ENCODE data around the gene TIGD7.
A peak's percentile ranks its signal among the peaks of the same experiment; 100 is the strongest.

The TIGD7 gene

GRCh38 chr16:3305109-3306068, at the start of gene TIGD7, which contains the start of gene ZNF75A:
Gene TIGD7, minus strand, starts transcription at chr16:3305430. Its CDS starts 4,816 bp downstream, at chr16:3300614.
Gene ZNF75A, plus strand, starts transcription at chr16:3305497. Its CDS starts 2,932 bp downstream, at chr16:3308429.
- DNase-seq (ENCODE audit: low read depth): peak; percentile 72

DNA sequence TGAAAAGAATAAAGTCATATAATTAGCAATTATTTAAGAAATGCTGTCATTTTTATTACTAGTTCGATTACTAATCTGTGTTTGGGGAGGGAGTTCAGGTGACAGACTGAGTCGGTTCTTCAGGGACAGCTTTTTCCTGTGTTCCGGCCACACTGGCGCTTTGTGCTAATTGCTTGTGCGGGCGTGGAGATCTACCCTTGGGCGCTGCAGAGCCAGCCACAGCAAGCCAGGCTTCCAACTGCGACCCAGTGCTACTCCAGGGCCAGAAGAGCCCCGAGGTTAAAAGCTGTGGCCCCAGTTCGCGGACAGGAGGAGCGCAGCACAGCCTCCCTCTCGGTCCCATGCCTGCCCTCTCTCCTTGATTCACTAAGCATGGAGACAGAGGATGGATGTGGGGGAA, 43.9 kb upstream of the TIGD7 start:
- no peak for DNase-seq (ENCODE audit: low read depth)

DNA sequence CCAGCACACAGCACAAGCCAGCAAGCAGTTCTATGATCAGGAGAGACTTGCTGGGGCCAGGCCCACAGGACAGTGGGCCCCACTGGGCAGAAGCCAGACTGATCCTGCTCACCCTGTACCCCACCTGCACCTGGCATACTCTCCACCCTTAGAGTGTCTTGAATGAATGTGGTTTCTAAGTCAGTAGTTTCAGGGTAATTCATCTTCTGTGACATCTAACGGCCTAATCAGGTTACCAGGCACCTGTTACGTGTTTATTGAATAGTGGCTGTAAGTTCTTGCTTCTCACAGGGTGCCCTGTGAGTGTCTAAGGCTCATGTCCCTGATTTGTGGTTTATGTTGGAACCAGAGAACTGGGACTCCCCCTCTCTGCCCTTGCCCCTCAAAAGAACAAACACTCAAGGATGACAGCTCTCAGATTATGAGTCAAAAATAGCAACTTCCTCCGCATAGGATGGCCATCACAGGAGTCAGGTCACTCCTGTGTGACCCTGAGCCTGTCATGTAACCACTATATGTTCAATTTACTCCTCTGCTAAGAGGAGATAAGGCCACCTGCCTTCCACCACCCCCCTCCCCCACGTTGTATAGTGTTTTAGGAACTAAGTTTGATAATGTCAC, 43.4 kb upstream of the TIGD7 start:
- DNase-seq (ENCODE audit: low read depth): no peak

- no peak for DNase-seq (ENCODE audit: low read depth)
Measured at GRCh38 chr16:3347586-3347985, 42.4 kb upstream of the TIGD7 start.

DNA sequence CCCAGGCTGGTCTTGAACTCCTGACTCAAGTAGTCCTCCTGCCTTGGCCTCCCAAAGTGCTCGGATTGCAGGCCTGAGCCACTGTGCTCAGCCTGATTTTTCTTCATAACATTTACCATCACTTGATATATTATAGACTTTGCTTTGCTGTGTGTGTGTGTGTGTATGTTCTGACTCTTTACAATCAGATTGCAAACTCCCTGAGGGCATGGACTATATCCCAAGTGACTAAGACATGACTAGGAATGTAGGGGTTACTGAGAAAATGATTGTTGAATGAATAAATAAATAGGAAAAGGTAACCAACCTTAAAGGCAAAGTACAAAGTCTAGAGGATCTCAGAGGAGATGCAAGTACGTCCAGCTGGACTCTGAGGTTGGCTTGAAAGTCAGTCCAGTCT, 40.8 kb upstream of the TIGD7 start:
- DNase-seq (ENCODE audit: low read depth): no peak

- no peak for DNase-seq (ENCODE audit: low read depth)
Measured at GRCh38 chr16:3328643-3329042, 23.4 kb upstream of the TIGD7 start.

DNA sequence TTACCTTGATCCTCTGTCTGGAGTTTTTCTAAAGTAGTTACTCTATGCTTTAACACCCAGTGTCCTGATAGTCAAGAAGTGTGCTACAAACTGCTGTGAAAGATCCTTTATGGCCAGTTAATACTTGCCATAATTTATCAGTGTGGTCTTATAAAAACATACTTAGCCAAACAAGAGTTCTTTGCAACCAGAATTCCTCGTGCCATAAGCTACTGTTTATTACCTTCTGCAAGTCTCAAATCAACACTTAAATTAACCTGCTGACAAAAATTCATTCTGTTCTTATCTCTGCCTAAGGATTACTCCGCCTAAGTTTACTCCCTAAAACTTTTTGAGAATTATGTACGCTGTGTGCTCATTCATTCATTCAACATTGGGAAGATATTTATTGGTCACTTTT, 22.9 kb upstream of the TIGD7 start:
- DNase-seq (ENCODE audit: low read depth): no peak

DNA sequence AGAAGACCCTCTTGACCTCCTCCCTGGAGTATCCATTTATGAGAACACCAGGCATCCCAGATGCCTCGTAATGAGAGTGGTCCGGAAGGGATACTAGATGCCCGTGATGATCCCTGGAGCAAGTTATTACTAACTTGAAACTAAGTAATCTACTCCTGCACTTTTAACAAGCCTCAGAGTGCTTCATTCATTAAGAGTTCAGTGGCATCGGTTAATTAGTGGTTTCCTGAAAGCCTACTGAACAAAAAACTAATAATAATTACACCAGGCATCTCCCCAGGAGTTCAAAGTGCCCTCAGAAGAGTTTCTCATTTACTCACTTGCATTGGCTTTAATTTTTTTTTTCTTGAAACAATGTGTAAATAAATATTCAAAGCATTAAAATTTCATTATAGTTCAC, 22.3 kb upstream of the TIGD7 start:
- DNase-seq (ENCODE audit: low read depth): no peak

DNA sequence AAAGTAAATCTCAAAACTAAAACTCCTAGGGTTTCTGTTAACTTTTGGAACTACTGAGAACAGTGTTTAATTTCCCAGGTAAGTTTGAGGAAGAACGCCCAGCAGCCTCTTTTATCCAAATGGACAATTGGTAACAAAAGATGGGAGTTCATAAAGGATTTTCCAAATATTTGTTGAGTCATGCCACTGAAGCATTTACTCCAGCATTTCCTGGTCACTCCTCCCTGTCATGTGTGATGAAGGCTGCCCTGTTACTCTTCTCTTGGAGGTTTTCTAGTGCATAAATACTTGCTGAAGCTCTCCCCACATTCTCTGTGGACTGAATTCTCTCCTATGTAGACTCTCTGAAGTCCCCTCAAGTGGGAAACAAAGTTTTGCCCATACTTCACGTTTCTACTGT, 16.6 kb upstream of the TIGD7 start:
- no peak for DNase-seq (ENCODE audit: low read depth)

GRCh38 chr16:3317315-3317999, 12.2 kb upstream of the TIGD7 start:
- DNase-seq (ENCODE audit: low read depth): no peak

GRCh38 chr16:3311496-3311895, 6.3 kb upstream of the TIGD7 start:
- no peak for DNase-seq (ENCODE audit: low read depth)

DNA sequence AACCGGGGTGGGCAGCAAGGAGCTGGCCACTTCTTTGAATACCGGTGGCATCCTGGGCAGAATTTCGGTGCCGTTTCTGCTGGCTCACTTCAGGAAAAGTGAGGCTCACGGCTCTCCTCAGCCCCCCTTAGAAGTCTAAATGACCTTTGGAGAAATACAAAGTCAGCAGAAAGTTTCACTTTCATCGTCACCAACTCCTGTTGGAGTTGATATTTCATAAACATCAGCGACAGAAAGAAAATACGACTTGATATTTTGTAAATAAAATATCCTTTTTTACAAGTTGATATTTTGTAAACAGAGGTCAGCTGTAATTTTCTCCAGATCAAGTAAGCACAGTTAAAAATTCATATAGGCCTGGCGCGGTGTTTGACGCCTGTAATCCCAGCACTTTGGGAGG, 848 bp upstream of the TIGD7 start:
- no peak for DNase-seq (ENCODE audit: low read depth)

- DNase-seq (ENCODE audit: low read depth): no peak
Measured at GRCh38 chr16:3304370-3304769, 860 bp downstream of the TIGD7 start.

GRCh38 chr16:3295783-3296182, 9.4 kb downstream of the TIGD7 start:
- no peak for DNase-seq (ENCODE audit: low read depth)

DNA sequence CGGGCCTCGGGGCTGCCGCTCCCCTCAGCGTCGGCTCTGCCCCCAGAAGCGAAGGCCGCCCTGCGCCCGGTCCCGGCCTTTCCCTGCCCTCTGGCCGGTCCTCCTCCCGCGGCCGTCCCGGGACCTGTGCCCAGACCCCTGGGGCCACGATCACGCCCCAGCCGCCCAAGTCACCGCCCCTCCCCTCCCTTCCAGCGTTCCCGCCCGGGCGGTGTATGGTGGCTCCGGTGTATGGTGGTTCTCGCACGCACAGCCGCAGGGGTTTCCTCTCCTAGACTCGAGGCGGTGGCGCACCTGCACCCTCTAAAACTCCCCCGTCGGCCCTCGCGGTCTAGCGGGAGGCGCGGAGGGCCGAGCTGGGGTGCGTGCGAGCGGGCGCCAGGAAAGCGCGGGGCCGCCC, 10.0 kb downstream of the TIGD7 start:
- DNase-seq (ENCODE audit: low read depth): no peak

DNA sequence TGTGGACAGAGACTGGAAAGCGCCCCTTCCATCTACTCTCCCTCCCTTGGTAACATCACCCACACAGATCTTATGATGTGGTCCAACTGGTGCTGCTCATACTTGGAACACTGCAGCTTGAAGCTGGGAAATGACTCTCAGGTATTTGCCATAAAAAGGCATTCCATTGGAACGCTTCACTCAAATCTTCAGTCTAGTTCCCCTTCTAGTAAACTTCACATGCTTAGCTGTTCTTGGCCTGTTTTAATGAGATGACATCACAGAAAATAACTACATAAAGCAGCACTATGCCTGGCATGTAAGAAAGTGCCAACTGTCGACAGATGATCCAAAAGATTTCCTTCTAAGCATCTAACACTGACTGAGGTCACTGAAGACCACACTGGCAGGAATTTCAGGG, 12.6 kb downstream of the TIGD7 start:
- no peak for DNase-seq (ENCODE audit: low read depth)

DNA sequence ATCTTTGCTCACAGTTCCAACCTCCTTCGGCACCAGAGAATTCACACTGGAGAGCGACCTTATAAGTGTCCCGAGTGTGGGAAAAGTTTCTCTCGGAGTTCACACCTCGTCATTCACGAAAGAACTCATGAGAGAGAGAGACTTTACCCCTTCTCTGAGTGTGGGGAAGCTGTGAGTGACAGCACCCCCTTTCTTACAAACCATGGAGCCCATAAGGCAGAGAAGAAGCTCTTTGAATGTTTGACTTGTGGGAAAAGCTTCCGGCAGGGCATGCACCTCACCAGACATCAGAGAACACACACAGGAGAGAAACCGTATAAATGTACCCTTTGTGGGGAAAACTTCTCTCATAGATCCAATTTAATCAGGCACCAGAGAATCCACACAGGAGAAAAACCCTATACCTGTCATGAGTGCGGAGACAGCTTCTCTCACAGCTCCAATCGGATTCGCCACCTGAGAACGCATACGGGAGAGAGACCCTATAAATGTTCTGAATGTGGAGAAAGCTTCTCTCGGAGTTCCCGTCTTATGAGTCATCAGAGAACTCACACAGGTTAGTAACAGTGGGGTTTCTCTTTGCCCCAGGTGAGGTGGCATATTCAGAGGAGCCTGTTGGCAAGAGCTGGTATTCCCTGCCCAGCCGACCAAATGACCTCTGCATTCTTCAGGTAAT, 15.1 kb downstream of the TIGD7 start:
- DNase-seq (ENCODE audit: low read depth): no peak

- DNase-seq (ENCODE audit: low read depth): no peak
Measured at GRCh38 chr16:3285131-3285530, 20.1 kb downstream of the TIGD7 start.

- no peak for DNase-seq (ENCODE audit: low read depth)
Measured at GRCh38 chr16:3283543-3284447, 21.4 kb downstream of the TIGD7 start.

DNA sequence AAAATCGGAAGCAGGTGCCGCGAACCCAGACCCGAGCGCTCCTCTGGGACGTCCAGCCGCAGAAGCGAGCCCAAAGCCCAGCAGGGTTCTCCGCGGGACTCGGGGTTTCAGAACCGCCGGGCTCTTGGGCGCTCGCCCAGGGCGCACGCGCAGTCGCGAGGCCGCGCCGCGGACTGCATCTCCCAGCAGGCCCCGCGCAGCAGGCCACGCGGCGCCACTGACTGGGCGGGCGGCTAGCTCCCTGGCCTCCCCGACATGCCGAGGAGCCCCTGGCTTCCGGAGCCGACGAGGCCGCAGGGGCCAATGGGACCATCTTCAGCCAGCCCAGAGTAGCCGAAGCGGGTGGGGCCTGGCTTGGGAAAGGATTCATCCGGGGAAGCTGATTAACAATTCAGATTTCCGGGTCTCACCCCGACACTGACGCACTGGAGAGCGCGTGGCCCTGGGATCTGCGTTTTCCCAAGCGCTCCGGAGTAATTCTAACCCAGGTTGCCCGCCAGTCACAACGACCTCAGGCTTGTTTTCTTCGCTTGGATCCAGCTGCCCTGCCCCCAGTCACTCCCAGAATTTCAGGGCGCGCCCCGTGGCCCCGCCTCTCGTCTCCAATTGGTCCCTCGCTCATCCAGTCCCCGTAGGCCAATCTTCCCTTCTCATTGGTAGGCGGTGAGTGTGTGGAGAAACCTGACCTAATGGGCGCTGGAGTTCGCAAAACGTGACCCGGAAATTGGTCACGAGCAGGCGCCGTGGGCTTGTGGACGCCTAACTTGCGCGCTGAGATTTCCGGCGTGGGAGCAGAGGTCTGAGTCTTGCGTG, 22.3 kb downstream of the TIGD7 start, which contains the start of gene ZNF263:
Gene ZNF263 (plus strand): TSS at position 762 of the 813 bp plus-strand sequence. CDS start 328 bp downstream, outside the sequence.
- DNase-seq (ENCODE audit: low read depth): peak; percentile 85

Data from activated T-helper 1 cell treated with Interleukin-2 at 50 U/mL for 16 hours (primary cell).